ENCODE measurements around the gene CD9.

Gene CD9

GRCh38 chr12:6235499-6235898 lies 35.3 kb downstream of the CD9 start:
- no peak overlapping the region for H3K27ac ChIP-seq (ENCODE audit: poor library complexity, severe bottlenecking)
- peaks cover 13% of the 10 kb centered on the region for H3K4me1 ChIP-seq (ENCODE audit: insufficient read depth, poor library complexity, severe bottlenecking)
- no peak for DNase-seq (ENCODE audit: low spot score)

DNA sequence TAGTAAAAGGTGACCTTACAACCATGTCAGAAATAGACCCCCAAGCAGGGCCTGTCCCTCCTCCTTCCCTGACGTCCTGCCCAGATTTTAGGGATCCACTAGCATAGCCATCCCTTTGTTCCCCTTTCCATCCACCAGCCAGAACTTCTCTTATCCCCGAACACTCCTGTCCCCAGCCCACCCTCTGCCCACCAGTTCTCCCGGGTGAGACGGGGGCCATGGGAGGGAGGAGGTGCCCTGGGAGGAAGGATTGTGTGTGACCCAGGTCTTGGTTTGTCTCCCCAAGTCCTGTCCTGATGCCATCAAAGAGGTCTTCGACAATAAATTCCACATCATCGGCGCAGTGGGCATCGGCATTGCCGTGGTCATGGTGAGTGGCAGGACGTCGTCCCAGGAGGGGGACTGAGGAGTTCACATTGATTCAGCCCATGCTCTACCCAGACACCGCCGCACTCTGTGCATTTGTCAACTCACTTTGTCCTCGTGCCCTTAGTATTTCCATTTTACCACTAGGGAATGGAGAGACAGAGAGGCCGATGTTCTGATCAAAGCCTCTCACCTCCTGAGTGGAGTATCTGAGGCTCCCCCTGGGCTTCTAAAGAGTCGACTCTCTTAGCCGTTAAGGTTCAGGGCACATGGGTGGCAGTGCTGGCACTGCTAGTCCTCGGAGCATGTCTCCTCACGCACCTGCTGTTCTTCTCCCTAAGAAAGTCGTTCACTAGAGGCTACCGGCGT lies 35.9 kb downstream of the CD9 start:
- H3K4me3 ChIP-seq (ENCODE audit: severe bottlenecking) = no peak overlapping the region
- no peak for TF ChIP-seq CTCF (IDR thresholded peaks at IDR 0.05; ENCODE audit: poor library complexity, severe bottlenecking)
- H3K9me3 ChIP-seq (ENCODE audit: severe bottlenecking) = no peaks in the 10 kb centered on the region
- no peak overlapping the region for H3K27ac ChIP-seq (ENCODE audit: poor library complexity, severe bottlenecking)
- ATAC-seq (ENCODE audit: low read depth) (no peak), DNase-seq (ENCODE audit: low spot score) (no peak)
- H3K27me3 ChIP-seq (ENCODE audit: insufficient read depth, poor library complexity, severe bottlenecking) = no peaks in the 10 kb centered on the region
- H3K4me1 ChIP-seq (ENCODE audit: insufficient read depth, poor library complexity, severe bottlenecking) = peaks cover 8% of the 10 kb centered on the region
- peaks cover 78% of the 10 kb centered on the region for H3K36me3 ChIP-seq (ENCODE audit: low read depth)

More at GRCh38 chr12:6235499-6235898, 35.3 kb downstream of the CD9 start:
- no peak for TF ChIP-seq CTCF (IDR thresholded peaks at IDR 0.05; ENCODE audit: poor library complexity, severe bottlenecking)
- Histone ChIP-seq H3K36me3 (ENCODE audit: low read depth) (peaks cover 84% of the 10 kb centered on the region), H3K9me3 (ENCODE audit: severe bottlenecking) (no peaks in the 10 kb centered on the region), H3K4me3 (ENCODE audit: severe bottlenecking) (no peak overlapping the region), H3K27me3 (ENCODE audit: insufficient read depth, poor library complexity, severe bottlenecking) (no peaks in the 10 kb centered on the region)
- ATAC-seq (ENCODE audit: low read depth) = no peak

- Histone ChIP-seq H3K9me3 (ENCODE audit: severe bottlenecking) (no peaks in the 10 kb centered on the region), H3K36me3 (ENCODE audit: low read depth) (peaks cover 73% of the 10 kb centered on the region), H3K27me3 (ENCODE audit: insufficient read depth, poor library complexity, severe bottlenecking) (no peaks in the 10 kb centered on the region), H3K4me1 (ENCODE audit: insufficient read depth, poor library complexity, severe bottlenecking) (peaks cover 3% of the 10 kb centered on the region), H3K4me3 (ENCODE audit: severe bottlenecking) (no peak overlapping the region), H3K27ac (ENCODE audit: poor library complexity, severe bottlenecking) (no peak overlapping the region)
- ATAC-seq (ENCODE audit: low read depth) (no peak), DNase-seq (ENCODE audit: low spot score) (no peak)
- no peak for TF ChIP-seq CTCF (IDR thresholded peaks at IDR 0.05; ENCODE audit: poor library complexity, severe bottlenecking)
Observed at GRCh38 chr12:6236641-6236940, 36.4 kb downstream of the CD9 start.

DNA sequence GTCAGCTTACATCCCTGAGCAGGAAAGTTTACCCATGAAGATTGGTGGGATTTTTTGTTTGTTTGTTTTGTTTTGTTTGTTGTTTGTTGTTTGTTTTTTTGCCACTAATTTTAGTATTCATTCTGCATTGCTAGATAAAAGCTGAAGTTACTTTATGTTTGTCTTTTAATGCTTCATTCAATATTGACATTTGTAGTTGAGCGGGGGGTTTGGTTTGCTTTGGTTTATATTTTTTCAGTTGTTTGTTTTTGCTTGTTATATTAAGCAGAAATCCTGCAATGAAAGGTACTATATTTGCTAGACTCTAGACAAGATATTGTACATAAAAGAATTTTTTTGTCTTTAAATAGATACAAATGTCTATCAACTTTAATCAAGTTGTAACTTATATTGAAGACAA lies 37.6 kb downstream of the CD9 start:
- H3K4me3 ChIP-seq (ENCODE audit: severe bottlenecking) = no peak overlapping the region
- H3K4me1 ChIP-seq (ENCODE audit: insufficient read depth, poor library complexity, severe bottlenecking) = no peaks in the 10 kb centered on the region
- TF ChIP-seq CTCF (IDR thresholded peaks at IDR 0.05; ENCODE audit: poor library complexity, severe bottlenecking) = no peak
- ATAC-seq (ENCODE audit: low read depth) (no peak), DNase-seq (ENCODE audit: low spot score) (no peak)
- peaks cover 61% of the 10 kb centered on the region for H3K36me3 ChIP-seq (ENCODE audit: low read depth)
- H3K9me3 ChIP-seq (ENCODE audit: severe bottlenecking) = no peaks in the 10 kb centered on the region
- H3K27ac ChIP-seq (ENCODE audit: poor library complexity, severe bottlenecking) = no peak overlapping the region
- H3K27me3 ChIP-seq (ENCODE audit: insufficient read depth, poor library complexity, severe bottlenecking) = no peaks in the 10 kb centered on the region

GRCh38 chr12:6238875-6239274 lies 38.7 kb downstream of the CD9 start:
- ATAC-seq (ENCODE audit: low read depth) = no peak
- no peak for TF ChIP-seq CTCF (IDR thresholded peaks at IDR 0.05; ENCODE audit: poor library complexity, severe bottlenecking)
- DNase-seq (ENCODE audit: low spot score) = no peak
- Histone ChIP-seq H3K27ac (ENCODE audit: poor library complexity, severe bottlenecking) (no peak overlapping the region), H3K9me3 (ENCODE audit: severe bottlenecking) (no peaks in the 10 kb centered on the region), H3K4me3 (ENCODE audit: severe bottlenecking) (no peak overlapping the region), H3K4me1 (ENCODE audit: insufficient read depth, poor library complexity, severe bottlenecking) (no peaks in the 10 kb centered on the region), H3K27me3 (ENCODE audit: insufficient read depth, poor library complexity, severe bottlenecking) (no peaks in the 10 kb centered on the region), H3K36me3 (ENCODE audit: low read depth) (peaks cover 50% of the 10 kb centered on the region)
